Measurements from ENCODE around the gene CHRNB4. TPM values are rescaled to one million over a fixed set of nuclear protein-coding genes. Genes with fewer than 3 reads are reported as not detected.
"Not testable (repeated sequence)": the region's sequence is repeated elsewhere in the genome, so short reads cannot be mapped to it uniquely, and the experiment has no call there.

The CHRNB4 gene
- total RNA-seq, 1 donor from 2014 or later, result 0.23 TPM

GRCh38 chr15:78617076-78617475 lies 23.9 kb downstream of the CHRNB4 start:
- no peak for TF ChIP-seq CTCF (conservative IDR thresholded peaks at IDR 0.05; ENCODE audit: low read depth, low read length)
- H3K4me3 ChIP-seq (ENCODE audit: low read depth, low read length), result no peak overlapping the region
- no peak for DNase-seq (ENCODE audit: low read depth)

GRCh38 chr15:78616506-78616905 lies 24.5 kb downstream of the CHRNB4 start:
- DNase-seq (ENCODE audit: low read depth), result no peak
- no peak overlapping the region for H3K4me3 ChIP-seq (ENCODE audit: low read depth, low read length)
- TF ChIP-seq CTCF (conservative IDR thresholded peaks at IDR 0.05; ENCODE audit: low read depth, low read length), result no peak

GRCh38 chr15:78615151-78615589 lies 25.8 kb downstream of the CHRNB4 start:
- no peak overlapping the region for H3K4me3 ChIP-seq (ENCODE audit: low read depth, low read length)
- DNase-seq (ENCODE audit: low read depth), result no peak
- TF ChIP-seq CTCF (conservative IDR thresholded peaks at IDR 0.05; ENCODE audit: low read depth, low read length), result no peak

- DNase-seq (ENCODE audit: low read depth), result no peak
- H3K4me3 ChIP-seq (ENCODE audit: low read depth, low read length), result no peak overlapping the region
- TF ChIP-seq CTCF (conservative IDR thresholded peaks at IDR 0.05; ENCODE audit: low read depth, low read length), result no peak
Observed at GRCh38 chr15:78614021-78614420, 27.0 kb downstream of the CHRNB4 start.

- not testable (repeated sequence) for H3K4me3 ChIP-seq (ENCODE audit: low read depth, low read length)
Observed at GRCh38 chr15:78609551-78609950, 31.5 kb downstream of the CHRNB4 start.

GRCh38 chr15:78605680-78606079 lies 35.3 kb downstream of the CHRNB4 start:
- TF ChIP-seq CTCF (conservative IDR thresholded peaks at IDR 0.05; ENCODE audit: low read depth, low read length), result no peak
- DNase-seq (ENCODE audit: low read depth), result no peak
- H3K4me3 ChIP-seq (ENCODE audit: low read depth, low read length), result no peak overlapping the region

More at GRCh38 chr15:78609551-78609950, 31.5 kb downstream of the CHRNB4 start:
- not testable (repeated sequence) for DNase-seq (ENCODE audit: low read depth)

GRCh38 chr15:78605201-78605600 lies 35.8 kb downstream of the CHRNB4 start:
- no peak for DNase-seq (ENCODE audit: low read depth)

More at GRCh38 chr15:78605201-78605600, 35.8 kb downstream of the CHRNB4 start:
- H3K4me3 ChIP-seq (ENCODE audit: low read depth, low read length), result no peak overlapping the region
- TF ChIP-seq CTCF (conservative IDR thresholded peaks at IDR 0.05; ENCODE audit: low read depth, low read length), result no peak
